MG63 (cell line): ENCODE results near the gene EIF3D. TPM values are rescaled to one million over a fixed set of nuclear protein-coding genes. Genes with fewer than 3 reads are reported as not detected.
"Not testable (repeated sequence)": the region's sequence is repeated elsewhere in the genome, so short reads cannot be mapped to it uniquely, and the experiment has no call there.

Experiments
- DNase-seq: peaks from one replicate; pipeline ENCODE4 v3.0.0-alpha.2; 2020
- H3K27me3 ChIP-seq: fragments of 250-450 bp; sonication (Bioruptor Pico); 2 replicates; pipeline ENCODE4 v1.5.1; 2020; ENCODE audit warnings: mild to moderate bottlenecking, moderate library complexity
- H3K36me3 ChIP-seq: fragments of 250-450 bp; sonication (Bioruptor Pico); 2 replicates; pipeline ENCODE4 v1.5.1; 2020; ENCODE audit warnings: mild to moderate bottlenecking, moderate library complexity
- H3K4me3 ChIP-seq: fragments of 250-450 bp; sonication (Bioruptor Pico); 2 replicates; pipeline ENCODE4 v1.5.1; 2020; ENCODE audit warnings: mild to moderate bottlenecking, moderate library complexity
- H3K9me3 ChIP-seq: fragments of 250-450 bp; sonication (Bioruptor Pico); 2 replicates; pipeline ENCODE4 v1.5.1; 2020; ENCODE audit warnings: mild to moderate bottlenecking, moderate library complexity
- total RNA-seq: library from RNA; depleted of rRNA; stranded (reverse); fragments of >200 nt; shearing (Covaris generic); gene quantifications from 2 replicates; pipeline ENCODE4 v1.2.3, GENCODE V29; 2014; ENCODE audit warnings: low replicate concordance

EIF3D gene
- total RNA-seq, 1 experiment from 2014 or later: 575 TPM

DNA sequence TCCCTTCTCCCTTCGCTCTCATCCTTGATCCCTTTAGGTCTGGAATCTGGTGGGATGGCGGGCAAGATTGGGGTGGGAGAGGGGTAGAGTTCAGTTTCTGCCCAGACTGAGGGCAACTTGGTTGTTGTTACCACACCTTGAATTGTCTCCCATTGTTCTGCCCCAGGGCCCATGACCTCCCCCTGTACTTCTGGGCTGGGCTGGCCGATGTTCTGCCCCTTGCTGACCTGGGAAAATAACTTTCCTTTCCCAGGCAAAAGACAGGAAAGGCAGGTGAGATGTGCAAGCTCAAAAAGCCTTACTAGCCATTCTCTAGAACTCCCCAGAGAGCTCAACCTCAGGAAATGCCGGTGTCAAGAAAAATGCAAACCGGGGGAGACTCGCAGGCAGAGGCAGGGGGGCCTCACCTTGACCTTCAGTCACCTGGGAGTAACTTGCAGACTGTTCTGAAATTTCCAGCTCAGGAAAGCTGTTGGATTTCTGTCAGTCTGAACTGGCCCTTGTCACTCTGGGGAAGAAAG lies 32.4 kb upstream of the EIF3D start:
- Histone ChIP-seq H3K27me3 (no peaks in the 10 kb centered on the region), H3K4me3 (no peak overlapping the region), H3K36me3 (no peaks in the 10 kb centered on the region), H3K9me3 (no peaks in the 10 kb centered on the region)
- DNase-seq: no peak

DNA sequence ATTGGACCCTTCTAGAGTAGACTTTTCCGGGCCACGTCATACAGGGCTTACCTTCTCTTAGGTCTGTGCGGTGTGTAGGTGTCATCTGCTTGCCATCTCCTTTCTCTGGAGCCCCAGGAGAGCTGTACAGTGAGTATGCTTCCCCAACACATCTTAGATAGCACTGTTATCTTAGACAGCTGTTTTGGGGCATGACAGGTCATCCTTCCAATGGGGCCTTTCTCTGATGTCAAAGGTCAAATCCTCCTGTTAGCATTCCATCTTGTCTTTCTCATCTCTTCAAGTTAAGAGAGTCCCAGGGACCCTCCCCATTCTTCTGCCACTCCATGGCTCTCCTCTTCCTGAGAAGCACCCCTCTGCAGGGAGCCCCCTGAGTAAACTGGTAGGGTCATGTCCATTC lies 31.0 kb upstream of the EIF3D start:
- DNase-seq: no peak
- Histone ChIP-seq H3K36me3 (no peaks in the 10 kb centered on the region), H3K4me3 (no peak overlapping the region)

DNA sequence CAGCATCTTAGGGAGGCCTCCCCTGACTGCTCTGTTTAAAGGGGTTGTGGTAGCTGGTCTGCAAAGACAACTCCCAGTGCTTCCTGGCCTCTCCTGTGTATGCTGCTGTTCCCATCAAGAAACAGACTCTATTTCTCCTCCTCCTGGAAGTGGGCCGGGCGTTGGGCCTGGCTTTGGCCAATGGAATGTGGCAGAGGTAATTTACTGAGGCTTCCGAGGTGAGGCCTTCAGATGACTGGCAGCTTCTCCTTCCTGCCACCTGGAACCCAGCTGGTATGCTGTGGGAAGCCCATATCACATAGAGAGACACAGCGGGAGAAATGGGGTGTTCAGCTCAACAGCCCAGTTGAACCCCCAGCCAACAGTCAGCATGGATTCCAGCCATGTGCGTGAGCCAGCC lies 25.1 kb upstream of the EIF3D start:
- Histone ChIP-seq H3K4me3 (no peak overlapping the region), H3K9me3 (no peaks in the 10 kb centered on the region), H3K27me3 (peaks cover 10% of the 10 kb centered on the region), H3K36me3 (no peaks in the 10 kb centered on the region)
- no peak for DNase-seq

More for the DNA sequence above, 31.0 kb upstream of the EIF3D start:
- Histone ChIP-seq H3K27me3 (no peaks in the 10 kb centered on the region), H3K9me3 (no peaks in the 10 kb centered on the region)

DNA sequence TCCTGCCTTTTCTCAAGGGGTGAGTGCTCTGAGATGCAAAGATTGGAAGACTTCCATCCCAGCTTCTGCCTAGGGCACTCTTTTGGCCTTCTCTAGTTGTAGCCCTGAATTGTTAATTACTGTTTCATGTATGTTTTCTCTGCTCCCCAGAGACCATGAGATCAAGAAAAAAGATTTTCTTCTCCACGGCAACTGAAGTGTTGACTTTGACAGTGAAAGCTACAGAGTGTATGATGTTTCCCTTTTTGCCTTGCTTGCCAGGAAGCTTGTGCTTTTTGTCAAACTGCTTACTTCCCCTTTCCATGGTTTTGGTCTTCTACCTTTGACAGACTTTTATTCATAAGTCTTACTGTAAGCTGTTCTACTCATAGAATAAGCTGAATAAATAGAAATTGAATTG lies 23.3 kb upstream of the EIF3D start:
- Histone ChIP-seq H3K36me3 (no peaks in the 10 kb centered on the region), H3K27me3 (peaks cover 10% of the 10 kb centered on the region), H3K9me3 (no peaks in the 10 kb centered on the region), H3K4me3 (no peak overlapping the region)
- DNase-seq: no peak

DNA sequence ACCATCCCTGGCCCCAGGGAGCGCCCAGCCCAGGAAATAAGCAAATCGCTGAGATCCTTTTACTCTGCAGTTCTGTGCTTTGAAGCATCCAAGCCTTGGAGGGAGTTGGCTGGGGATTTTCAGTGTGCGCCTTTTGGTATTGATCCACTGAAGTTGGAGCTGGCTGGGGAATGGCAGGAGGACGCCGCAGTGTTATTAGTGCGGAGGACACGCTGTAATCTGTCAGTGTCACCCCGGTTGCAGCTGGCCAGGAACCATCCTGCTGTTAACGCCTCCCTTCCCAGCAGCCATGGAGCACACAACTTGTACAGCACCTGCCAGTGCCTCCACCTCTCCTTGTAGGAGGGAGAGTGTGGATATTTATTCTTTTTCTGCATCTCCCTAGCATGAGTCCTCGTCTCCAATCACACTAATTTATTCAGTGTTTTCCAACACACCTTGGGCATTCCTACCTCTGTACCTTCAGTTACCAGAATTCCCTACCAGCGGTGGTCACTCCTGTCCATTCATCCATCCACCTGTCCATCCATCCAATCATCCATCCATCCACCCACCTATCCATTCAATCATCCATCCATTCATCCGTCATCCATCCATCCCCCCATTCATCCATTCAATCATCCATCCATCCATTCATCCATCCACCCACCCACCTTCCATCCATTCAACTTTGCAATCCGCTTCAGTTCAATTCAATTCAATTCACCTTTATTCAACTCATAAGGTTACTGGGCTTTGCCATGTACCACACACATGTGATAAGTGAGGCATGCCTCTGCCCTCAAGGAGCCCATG lies 21.9 kb upstream of the EIF3D start:
- DNase-seq: no peak
- Histone ChIP-seq H3K27me3 (peaks cover 10% of the 10 kb centered on the region), H3K9me3 (no peaks in the 10 kb centered on the region), H3K36me3 (no peaks in the 10 kb centered on the region), H3K4me3 (no peak overlapping the region)

DNA sequence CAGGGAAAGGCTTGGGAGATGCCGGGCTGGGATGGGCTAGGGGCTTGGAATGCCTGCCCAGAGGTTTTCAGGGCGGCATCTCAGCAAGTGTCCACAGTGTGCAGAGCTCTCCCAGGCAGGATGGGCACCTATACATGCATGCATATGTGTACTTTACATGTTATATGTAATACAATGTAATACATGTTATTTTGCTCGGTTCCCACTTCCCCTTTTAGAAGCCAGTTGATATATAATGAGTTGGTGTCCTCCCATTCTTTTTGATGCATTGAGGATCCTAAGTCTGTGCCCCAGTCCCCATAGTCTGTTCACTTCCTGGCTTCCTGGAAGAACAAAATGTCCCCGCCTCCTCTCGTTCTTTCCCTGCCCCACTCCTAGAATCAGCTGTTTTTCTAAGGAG lies 20.1 kb upstream of the EIF3D start:
- Histone ChIP-seq H3K9me3 (no peaks in the 10 kb centered on the region), H3K27me3 (peaks cover 10% of the 10 kb centered on the region), H3K4me3 (no peak overlapping the region), H3K36me3 (no peaks in the 10 kb centered on the region)
- no peak for DNase-seq

DNA sequence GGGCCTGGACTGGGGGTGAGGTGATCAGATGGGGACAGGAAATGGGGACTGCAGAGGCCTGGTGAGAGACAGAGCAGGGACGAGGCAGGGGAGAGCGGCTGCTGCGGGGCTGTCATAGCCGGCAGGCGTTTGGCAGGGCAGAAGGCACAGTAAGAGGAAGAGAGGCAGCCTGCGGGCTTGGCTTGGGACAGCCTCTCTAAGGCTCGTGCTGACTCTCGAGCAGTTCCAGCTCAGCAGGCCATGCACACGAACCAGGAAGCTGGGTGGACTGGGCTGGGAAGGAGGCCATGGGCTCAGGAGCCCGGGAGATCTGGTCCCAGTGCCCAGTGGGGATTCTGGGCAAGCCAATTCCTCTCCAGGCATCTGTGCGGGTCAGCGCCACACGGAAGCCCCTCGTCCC lies 19.6 kb upstream of the EIF3D start:
- Histone ChIP-seq H3K36me3 (no peaks in the 10 kb centered on the region), H3K27me3 (peaks cover 10% of the 10 kb centered on the region), H3K9me3 (no peaks in the 10 kb centered on the region), H3K4me3 (no peak overlapping the region)
- DNase-seq: no peak

DNA sequence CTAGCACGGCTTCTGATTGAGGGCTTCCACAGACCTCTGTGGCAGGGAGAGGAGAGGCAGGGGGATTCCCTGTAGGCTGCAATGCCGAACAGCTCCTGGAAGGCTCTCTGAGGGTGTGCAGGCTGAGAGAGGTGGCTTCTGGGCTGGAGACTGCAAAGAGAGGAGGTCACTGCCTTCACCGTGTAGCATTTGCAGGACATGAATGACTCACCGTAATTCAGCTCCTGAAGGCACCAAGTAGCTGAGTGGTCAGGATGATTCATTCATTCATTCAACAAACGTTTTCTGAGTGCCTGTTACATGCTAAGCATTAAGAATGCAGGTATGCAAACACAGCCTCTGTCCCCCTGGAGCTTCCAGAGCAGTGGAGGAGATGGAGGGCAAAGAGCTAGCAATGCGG lies 18.0 kb upstream of the EIF3D start:
- Histone ChIP-seq H3K36me3 (no peaks in the 10 kb centered on the region), H3K27me3 (peaks cover 10% of the 10 kb centered on the region), H3K9me3 (no peaks in the 10 kb centered on the region), H3K4me3 (no peak overlapping the region)
- DNase-seq: peak; percentile 50

DNA sequence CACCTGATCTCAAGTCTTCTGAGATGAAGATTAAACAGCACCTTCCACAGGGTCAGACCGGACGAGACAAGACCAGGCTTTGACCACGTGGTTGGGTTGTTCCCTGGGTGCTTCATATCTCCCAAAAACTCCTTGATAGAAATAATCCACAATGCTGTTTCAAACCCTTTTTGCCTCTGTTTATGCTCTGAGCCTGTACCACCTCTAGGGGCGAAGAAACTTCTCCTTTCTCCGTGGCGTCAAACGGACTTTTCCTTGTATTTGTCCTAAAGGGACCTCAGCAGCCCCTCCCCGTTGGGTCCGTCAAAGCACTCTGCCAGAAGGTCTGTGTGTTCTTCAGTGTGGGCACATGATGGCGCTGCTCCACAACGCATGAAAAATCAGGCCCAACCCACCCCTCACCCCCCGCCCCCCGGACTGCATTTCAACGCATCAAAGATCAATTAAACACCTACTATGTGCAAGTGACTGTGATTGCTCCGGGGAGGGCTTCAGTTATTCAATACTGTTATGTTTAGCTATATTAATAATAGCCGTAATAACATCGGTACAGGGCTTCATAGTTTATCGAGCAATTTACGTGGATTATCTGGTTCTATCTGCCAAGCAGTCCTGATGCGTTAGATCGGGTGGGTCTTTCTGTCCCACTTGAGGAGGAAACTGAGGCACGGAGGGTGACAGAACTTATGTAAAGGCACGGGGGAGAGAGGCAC lies 17.3 kb upstream of the EIF3D start:
- Histone ChIP-seq H3K9me3 (no peaks in the 10 kb centered on the region), H3K27me3 (peaks cover 5% of the 10 kb centered on the region), H3K36me3 (no peaks in the 10 kb centered on the region), H3K4me3 (no peak overlapping the region)
- peak; percentile 41 for DNase-seq

DNA sequence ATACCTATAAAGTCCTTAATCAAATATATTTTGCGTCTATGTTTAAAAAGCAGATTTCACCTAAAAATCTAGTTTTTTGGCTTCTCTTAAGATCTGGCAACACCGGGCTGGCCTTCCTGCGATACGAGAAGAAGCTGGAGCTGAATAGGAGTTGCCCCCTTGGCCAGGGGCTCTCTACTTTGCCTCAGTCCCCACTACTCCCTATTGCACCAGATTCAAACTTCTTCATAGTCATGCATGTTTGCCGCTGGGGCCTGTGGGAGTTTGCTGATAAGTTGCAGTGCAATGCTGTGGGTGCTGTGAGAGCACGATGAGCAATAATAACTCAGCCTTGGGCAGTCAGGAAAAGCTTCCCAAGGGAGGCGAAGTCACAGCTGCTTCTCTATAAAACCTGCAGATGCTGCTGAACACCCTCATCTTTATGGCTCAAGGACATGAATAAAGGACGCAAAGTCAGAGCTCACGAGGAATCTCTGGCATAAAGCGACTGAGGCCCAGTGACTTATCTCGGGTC lies 15.2 kb upstream of the EIF3D start:
- Histone ChIP-seq H3K36me3 (no peaks in the 10 kb centered on the region), H3K4me3 (no peak overlapping the region), H3K9me3 (no peaks in the 10 kb centered on the region), H3K27me3 (no peaks in the 10 kb centered on the region)
- DNase-seq: no peak

DNA sequence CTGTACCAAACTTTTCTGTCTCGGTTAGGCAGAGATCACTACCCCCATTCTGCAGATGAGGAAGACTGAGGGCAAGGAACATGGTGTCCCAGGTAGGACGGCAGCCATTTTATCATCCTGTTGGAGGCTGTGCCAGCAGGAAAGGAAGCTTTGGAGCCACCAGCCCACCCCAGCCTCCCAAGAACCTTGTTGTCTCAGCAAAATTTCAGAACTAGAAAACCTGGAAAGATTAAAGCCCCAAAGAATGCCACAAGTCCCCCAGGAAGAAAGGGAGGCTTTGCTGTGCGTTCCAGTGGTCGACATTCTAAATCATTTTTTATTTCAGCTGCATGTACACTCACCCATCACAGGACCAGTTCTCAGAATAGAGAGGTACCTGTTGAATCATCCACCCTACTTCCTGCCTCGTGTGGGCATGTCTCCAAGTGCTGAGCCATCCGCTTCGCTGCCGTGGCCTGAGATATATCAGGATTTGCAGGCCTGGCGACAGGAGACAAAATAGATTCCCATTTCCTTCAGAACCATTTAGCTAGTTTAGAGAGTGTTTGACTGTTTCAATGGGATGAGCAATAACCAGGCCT lies 13.0 kb upstream of the EIF3D start:
- no peak overlapping the region for H3K4me3 ChIP-seq
- no peaks in the 10 kb centered on the region for H3K27me3 ChIP-seq
- DNase-seq: peak; percentile 87
- H3K9me3 ChIP-seq: no peaks in the 10 kb centered on the region
- H3K36me3 ChIP-seq: no peaks in the 10 kb centered on the region

DNA sequence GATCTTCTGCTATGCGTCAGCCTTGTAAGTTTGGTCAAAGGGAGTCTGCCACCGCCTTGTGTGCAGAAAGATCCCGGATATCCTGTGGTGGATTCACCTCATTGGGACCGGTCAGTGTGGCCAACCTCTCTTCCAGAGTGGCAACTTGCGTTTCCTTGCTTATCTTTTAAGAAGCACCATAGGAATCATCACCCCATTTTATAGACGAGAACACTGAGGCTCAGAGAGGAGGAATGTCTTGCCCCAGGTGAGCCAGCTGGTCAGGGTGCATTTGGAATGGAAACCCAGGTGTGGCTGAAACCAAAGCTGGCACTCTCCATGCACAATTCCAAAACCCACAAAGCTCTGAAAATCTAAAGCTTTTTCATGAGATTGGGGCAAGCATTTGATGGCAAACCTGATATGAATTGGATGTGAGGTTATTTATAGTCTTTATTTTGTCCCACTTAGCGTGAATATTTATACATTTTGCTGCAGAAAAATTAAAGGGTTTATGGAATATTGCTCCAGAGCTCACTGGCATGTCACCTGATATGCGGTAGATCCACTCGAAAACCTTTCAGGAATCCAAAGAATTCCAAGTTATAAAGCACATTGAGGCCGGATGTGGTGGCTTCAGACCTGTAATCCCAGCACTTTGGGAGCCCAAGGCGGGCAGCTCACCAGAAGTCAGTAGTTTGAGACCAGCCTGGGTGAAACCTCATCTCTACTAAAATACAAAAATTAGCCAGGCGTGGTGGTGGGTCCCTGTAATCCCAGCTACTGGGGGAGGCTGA lies 12.1 kb upstream of the EIF3D start:
- Histone ChIP-seq H3K36me3 (no peaks in the 10 kb centered on the region), H3K9me3 (no peaks in the 10 kb centered on the region), H3K27me3 (no peaks in the 10 kb centered on the region), H3K4me3 (no peak overlapping the region)
- DNase-seq: no peak

DNA sequence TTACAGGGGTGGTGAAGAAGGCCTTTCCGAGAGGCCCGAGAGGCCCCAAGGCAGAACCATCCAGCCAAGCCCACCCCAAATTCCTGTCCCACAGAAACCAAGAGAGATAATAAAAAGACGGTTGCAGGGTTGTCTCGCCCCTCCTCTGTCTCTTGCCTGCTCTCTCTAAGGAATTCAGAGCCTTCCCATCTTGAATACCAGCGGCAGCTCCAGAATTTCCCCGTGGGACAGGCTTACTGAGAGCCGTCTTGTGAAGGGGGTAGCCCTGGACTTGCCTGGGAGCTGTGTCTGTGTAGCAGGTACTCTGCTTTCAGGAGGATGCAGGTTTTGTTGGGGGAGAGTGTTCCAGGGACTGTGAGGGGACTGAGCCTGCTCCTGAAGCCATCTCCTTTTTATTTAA lies 9.6 kb upstream of the EIF3D start:
- H3K9me3 ChIP-seq: no peaks in the 10 kb centered on the region
- H3K36me3 ChIP-seq: no peaks in the 10 kb centered on the region
- H3K27me3 ChIP-seq: no peaks in the 10 kb centered on the region
- DNase-seq: no peak
- no peak overlapping the region for H3K4me3 ChIP-seq

DNA sequence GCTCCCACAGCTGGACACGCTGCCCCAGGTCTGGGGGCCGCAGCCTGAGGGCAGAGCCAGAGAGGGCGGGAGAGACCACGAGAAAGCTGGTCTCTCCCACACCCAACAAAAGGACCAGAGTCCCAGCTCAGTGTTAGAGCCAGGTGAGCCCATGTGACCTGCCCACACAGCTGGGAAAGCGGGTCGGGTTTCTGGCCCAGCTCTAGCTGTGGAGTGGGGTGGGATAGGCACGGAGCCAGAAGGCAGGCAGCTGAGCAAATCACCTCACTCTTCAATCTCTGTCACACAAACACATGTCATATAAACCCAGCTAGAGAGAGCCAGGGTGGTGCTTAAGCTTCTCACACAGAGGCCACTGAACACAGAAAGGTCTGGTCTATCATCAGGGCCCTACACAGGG lies 7.8 kb upstream of the EIF3D start:
- DNase-seq: no peak
- H3K27me3 ChIP-seq: no peaks in the 10 kb centered on the region

DNA sequence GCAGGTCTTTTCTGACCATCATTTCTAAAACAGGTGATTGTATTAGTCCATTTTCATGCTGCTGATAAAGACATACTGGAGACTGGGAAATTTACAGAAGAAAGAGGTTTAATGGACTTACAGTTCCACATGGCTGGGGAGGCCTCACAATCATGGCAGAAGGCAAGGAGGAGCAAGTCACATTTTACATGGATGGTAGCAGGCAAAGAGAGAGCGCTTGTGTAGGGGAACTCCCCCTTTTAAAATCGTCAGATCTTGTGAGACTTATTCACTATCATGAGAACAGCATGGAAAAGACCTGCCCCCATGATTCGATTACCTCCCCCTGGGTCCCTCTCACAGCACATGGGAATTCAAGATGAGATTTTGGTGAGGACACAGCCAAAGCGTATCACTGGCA lies 4.4 kb upstream of the EIF3D start:
- H3K27me3 ChIP-seq, DNase-seq: not testable (repeated sequence)

More for the DNA sequence above, 7.8 kb upstream of the EIF3D start:
- Histone ChIP-seq H3K9me3 (no peaks in the 10 kb centered on the region), H3K36me3 (no peaks in the 10 kb centered on the region), H3K4me3 (no peak overlapping the region)

DNA sequence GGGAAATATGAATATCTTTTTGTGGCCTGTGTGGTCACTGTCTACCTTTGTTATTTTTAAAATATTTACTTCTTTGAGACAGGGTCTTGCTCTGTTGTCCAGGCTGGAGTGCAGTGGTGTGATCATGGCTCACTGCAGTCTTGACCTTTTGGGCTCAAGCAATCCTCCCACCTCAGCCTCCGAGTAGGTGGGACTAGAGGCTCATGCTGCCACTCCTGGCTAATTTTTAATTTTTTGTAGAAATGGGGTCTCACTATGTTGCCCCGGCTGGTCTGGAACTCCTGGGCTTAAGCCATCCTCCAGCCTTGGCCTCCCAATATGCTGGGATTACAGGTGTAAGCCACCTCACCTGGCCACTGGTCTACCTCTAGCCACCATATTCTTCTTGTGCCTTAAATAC lies 3.5 kb upstream of the EIF3D start:
- Histone ChIP-seq H3K36me3 (peaks cover 7% of the 10 kb centered on the region), H3K27me3 (no peaks in the 10 kb centered on the region), H3K4me3 (no peak overlapping the region), H3K9me3 (no peaks in the 10 kb centered on the region)
- no peak for DNase-seq

More for the DNA sequence above, 4.4 kb upstream of the EIF3D start:
- not testable (repeated sequence) for H3K9me3 ChIP-seq, H3K36me3 ChIP-seq, H3K4me3 ChIP-seq

DNA sequence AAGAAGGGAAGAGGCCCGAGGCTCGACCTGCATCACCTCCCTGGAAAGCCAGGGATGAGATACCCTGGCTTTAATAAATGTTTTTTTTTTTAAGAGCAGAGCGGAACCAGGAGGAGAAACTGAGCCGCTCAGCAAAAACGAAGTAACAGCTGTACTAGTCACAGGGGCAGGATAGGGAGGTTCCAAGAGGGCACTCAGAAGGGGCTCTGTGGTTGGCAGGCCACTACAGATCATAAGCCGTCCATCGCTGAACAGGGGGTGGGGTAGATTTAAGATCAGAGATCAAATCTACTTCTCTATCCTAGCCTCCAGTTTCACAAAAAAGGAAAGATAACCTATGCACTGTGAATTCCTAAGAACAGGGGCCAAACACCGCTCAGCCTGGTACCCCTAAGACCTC lies 625 bp downstream of the EIF3D start:
- no peak for DNase-seq
- Histone ChIP-seq H3K9me3 (no peaks in the 10 kb centered on the region), H3K27me3 (no peaks in the 10 kb centered on the region), H3K36me3 (peaks cover 48% of the 10 kb centered on the region), H3K4me3 (peak overlapping the region; percentile 67)
